ENCODE data around the gene TNFSF8. TPM values are rescaled to one million over a fixed set of nuclear protein-coding genes. Genes with fewer than 3 reads are reported as not detected.

Gene TNFSF8
- total RNA-seq, 2 experiments from 2014 or later: 76.2 to 88.8 TPM

- Mint-ChIP-seq H3K27me3 (no peaks in the 10 kb centered on the region), H3K4me3 (no peak overlapping the region), H3K27ac (no peak overlapping the region), H3K9me3 (peaks cover 12% of the 10 kb centered on the region), H3K4me1 (peaks cover 47% of the 10 kb centered on the region), H3K36me3 (ENCODE audit: low read depth) (peaks cover 27% of the 10 kb centered on the region)
- CTCF ChIA-PET: interaction anchor here (0.6 to 1.5 kb wide), 3 partner anchors 9 to 273 kb away, joined by 3 to 5 read pairs (median 3); partner anchors contain the start of gene TEX48
- no peak for DNase-seq
- POLR2A ChIA-PET: no interaction called here
Observed at GRCh38 chr9:114954956-114955582, 24.7 kb upstream of the TNFSF8 start.

GRCh38 chr9:114953959-114954358, 23.6 kb upstream of the TNFSF8 start:
- peaks cover 16% of the 10 kb centered on the region for H3K36me3 Mint-ChIP-seq (ENCODE audit: low read depth)
- H3K4me3 Mint-ChIP-seq: no peak overlapping the region
- peaks cover 36% of the 10 kb centered on the region for H3K4me1 Mint-ChIP-seq
- no peak overlapping the region for H3K27ac Mint-ChIP-seq
- no peaks in the 10 kb centered on the region for H3K27me3 Mint-ChIP-seq
- DNase-seq: no peak
- peaks cover 2% of the 10 kb centered on the region for H3K9me3 Mint-ChIP-seq
- POLR2A ChIA-PET: no interaction called here
- CTCF ChIA-PET: interaction anchor here (1.3 to 1.5 kb wide), 2 partner anchors 9 to 272 kb away, joined by 3 read pairs; partner anchors contain the start of gene TEX48

DNA sequence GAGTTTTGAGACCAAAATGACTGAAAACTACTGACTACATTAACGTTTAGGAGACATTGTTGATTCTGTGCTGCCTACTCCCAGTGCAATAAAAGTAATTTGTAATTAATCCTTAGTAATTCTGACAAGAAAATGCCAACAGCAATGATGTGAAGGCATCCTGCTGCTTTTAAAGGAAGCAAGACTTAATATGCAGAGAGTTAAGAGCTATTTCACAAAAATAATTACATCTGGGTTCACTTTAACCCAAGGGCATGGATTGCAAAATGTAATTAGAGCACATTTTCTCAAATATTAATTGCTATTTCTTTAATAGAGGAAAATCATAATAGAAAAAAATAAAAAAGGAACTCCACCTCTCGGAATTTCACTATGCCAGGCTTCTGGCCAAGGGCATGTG, 22.7 kb upstream of the TNFSF8 start:
- DNase-seq: no peak
- CTCF ChIA-PET: interaction anchor here (1.3 kb wide), 1 partner anchor 10 kb away, joined by 3 read pairs; no protein-coding TSS in a partner anchor
- Mint-ChIP-seq H3K4me3 (no peak overlapping the region), H3K27me3 (no peaks in the 10 kb centered on the region), H3K4me1 (peaks cover 27% of the 10 kb centered on the region), H3K9me3 (peaks cover 2% of the 10 kb centered on the region), H3K36me3 (ENCODE audit: low read depth) (peaks cover 11% of the 10 kb centered on the region), H3K27ac (no peak overlapping the region)
- POLR2A ChIA-PET: no interaction called here

GRCh38 chr9:114950761-114951160, 20.4 kb upstream of the TNFSF8 start:
- no peak overlapping the region for H3K4me3 Mint-ChIP-seq
- ChIA-PET POLR2A (no interaction called here), CTCF (no interaction called here)
- DNase-seq: no peak
- peaks cover 2% of the 10 kb centered on the region for H3K27me3 Mint-ChIP-seq
- peaks cover 4% of the 10 kb centered on the region for H3K36me3 Mint-ChIP-seq (ENCODE audit: low read depth)
- no peak overlapping the region for H3K27ac Mint-ChIP-seq
- no peaks in the 10 kb centered on the region for H3K9me3 Mint-ChIP-seq
- peaks cover 20% of the 10 kb centered on the region for H3K4me1 Mint-ChIP-seq

DNA sequence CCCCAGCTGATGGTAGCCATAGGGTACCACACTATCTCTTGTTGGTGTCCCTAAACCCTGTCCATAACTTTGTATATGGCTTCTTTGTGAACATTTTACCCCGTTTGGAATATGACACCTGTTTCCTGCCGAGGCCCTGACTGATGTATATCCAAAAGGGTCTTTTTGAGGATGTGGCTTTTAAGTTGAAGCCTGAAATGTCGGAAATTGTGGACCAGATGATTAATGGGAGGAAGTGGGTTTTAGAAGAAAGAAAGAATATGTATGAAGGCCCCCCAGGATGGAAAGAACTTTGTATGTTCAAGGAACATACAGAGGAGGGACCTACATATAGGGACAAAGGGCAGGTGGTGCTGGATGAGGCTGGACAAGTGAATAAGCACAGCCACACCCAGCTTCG, 16.7 kb upstream of the TNFSF8 start:
- peaks cover 2% of the 10 kb centered on the region for H3K27me3 Mint-ChIP-seq
- H3K4me1 Mint-ChIP-seq: peaks cover 10% of the 10 kb centered on the region
- H3K27ac Mint-ChIP-seq: no peak overlapping the region
- no peak for DNase-seq
- H3K9me3 Mint-ChIP-seq: peaks cover 2% of the 10 kb centered on the region
- H3K36me3 Mint-ChIP-seq (ENCODE audit: low read depth): peaks cover 4% of the 10 kb centered on the region
- no peak overlapping the region for H3K4me3 Mint-ChIP-seq
- ChIA-PET POLR2A (no interaction called here), CTCF (interaction anchor here (0.6 to 1.7 kb wide), 7 partner anchors 9 to 199 kb away, joined by 3 to 5 read pairs (median 4); no protein-coding TSS in a partner anchor)

DNA sequence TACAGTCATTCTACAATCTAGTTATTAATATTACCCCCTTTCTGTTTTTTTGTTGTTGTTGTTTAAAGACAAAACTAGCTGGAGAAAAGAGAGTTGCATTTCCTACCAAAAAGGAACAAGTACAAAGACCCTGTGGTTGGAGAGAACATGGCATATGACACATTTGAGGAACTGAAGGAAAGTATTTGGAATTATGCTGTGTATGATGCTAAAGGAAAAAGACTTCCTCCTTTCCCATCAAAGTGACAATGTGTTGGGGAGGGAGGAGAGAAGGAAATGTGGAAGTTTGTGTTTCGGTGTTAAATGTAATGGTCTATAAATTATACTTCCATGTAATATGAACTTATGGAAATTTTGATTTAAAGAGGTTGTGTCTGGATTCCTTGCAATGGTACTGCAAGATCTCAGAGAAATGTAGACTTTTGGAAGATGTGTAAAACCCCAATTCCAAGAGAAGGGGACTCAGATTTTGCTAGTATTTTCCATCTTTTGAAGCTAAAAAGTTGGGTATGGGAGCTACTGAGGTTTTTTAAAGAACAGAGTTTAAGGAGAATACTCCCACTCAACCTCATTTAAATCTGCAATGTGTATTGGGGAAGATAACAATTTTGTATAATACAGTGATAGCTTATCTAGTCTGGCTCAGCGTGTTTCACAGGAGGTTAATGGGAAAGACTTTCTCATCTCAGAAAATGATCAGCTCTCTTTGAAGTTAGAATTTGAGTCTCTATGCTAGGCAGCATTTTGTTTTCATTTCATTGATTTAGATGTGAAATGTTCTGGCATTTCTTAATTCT, 15.4 kb upstream of the TNFSF8 start:
- peaks cover 2% of the 10 kb centered on the region for H3K9me3 Mint-ChIP-seq
- POLR2A ChIA-PET: no interaction called here
- peaks cover 2% of the 10 kb centered on the region for H3K27me3 Mint-ChIP-seq
- H3K27ac Mint-ChIP-seq: no peak overlapping the region
- peaks cover 4% of the 10 kb centered on the region for H3K36me3 Mint-ChIP-seq (ENCODE audit: low read depth)
- peaks cover 10% of the 10 kb centered on the region for H3K4me1 Mint-ChIP-seq
- H3K4me3 Mint-ChIP-seq: no peak overlapping the region
- DNase-seq: no peak
- CTCF ChIA-PET: interaction anchor here (0.6 to 1.8 kb wide), 4 partner anchors 10 to 62 kb away, joined by 3 to 4 read pairs (median 3); no protein-coding TSS in a partner anchor

DNA sequence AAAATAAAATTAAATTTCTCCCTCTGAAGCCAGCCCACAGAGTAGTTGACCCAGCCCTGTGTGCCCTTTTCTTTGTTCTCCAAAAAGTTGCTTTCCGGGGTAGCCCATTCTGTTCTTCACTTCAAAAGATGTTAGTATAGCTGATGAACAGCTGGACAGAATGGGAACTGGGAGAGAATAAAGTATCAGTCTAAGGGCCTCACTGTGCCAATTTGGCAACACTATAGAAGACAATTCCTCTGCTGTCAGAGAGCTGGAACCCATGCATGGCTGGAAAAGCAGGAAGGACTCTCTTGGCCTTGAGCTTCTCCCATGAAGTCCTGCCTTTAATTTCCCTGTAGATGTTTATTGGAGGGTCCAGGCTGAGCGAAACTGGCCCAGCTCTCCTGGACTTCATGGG, 11.0 kb upstream of the TNFSF8 start:
- Mint-ChIP-seq H3K27ac (no peak overlapping the region), H3K27me3 (no peaks in the 10 kb centered on the region), H3K36me3 (ENCODE audit: low read depth) (peaks cover 3% of the 10 kb centered on the region), H3K9me3 (peaks cover 5% of the 10 kb centered on the region), H3K4me3 (no peak overlapping the region), H3K4me1 (peaks cover 24% of the 10 kb centered on the region)
- DNase-seq: no peak
- ChIA-PET POLR2A (no interaction called here), CTCF (interaction anchor here (0.9 to 1.5 kb wide), 2 partner anchors 28 to 36 kb away, joined by 3 to 4 read pairs; no protein-coding TSS in a partner anchor)

GRCh38 chr9:114938687-114939575, 8.5 kb upstream of the TNFSF8 start:
- Mint-ChIP-seq H3K27ac (peak overlapping the region; percentile 32), H3K4me1 (peaks cover 25% of the 10 kb centered on the region), H3K9me3 (peaks cover 5% of the 10 kb centered on the region), H3K4me3 (peak overlapping the region; percentile 15), H3K36me3 (ENCODE audit: low read depth) (peaks cover 3% of the 10 kb centered on the region), H3K27me3 (no peaks in the 10 kb centered on the region)
- no peak for DNase-seq
- ChIA-PET POLR2A (no interaction called here), CTCF (interaction anchor here (0.6 to 1.2 kb wide), 3 partner anchors 9 to 316 kb away, joined by 3 to 5 read pairs (median 4); partner anchors contain the start of gene TNFSF8)

GRCh38 chr9:114937516-114937915, 7.1 kb upstream of the TNFSF8 start:
- ChIA-PET CTCF (interaction anchor here (0.6 to 1.7 kb wide), 5 partner anchors 9 to 1412 kb away, joined by 3 to 6 read pairs (median 5); no protein-coding TSS in a partner anchor), POLR2A (interaction anchor here (0.6 kb wide), 1 partner anchor 43 kb away, joined by 3 read pairs; no protein-coding TSS in a partner anchor)
- Mint-ChIP-seq H3K36me3 (ENCODE audit: low read depth) (peaks cover 7% of the 10 kb centered on the region), H3K27ac (no peak overlapping the region), H3K27me3 (no peaks in the 10 kb centered on the region), H3K9me3 (peaks cover 5% of the 10 kb centered on the region), H3K4me1 (peaks cover 32% of the 10 kb centered on the region), H3K4me3 (no peak overlapping the region)
- DNase-seq: no peak

- Mint-ChIP-seq H3K9me3 (peaks cover 5% of the 10 kb centered on the region), H3K4me3 (no peak overlapping the region), H3K27me3 (no peaks in the 10 kb centered on the region), H3K27ac (no peak overlapping the region), H3K4me1 (peaks cover 40% of the 10 kb centered on the region), H3K36me3 (ENCODE audit: low read depth) (peaks cover 7% of the 10 kb centered on the region)
- ChIA-PET CTCF (interaction anchor here (0.7 to 1.7 kb wide), 5 partner anchors 8 to 78 kb away, joined by 3 to 6 read pairs (median 4); no protein-coding TSS in a partner anchor), POLR2A (interaction anchor here (0.7 kb wide), 1 partner anchor 278 kb away, joined by 4 read pairs; no protein-coding TSS in a partner anchor)
- no peak for DNase-seq
Observed at GRCh38 chr9:114936581-114936980, 6.2 kb upstream of the TNFSF8 start.

- H3K4me3 Mint-ChIP-seq: no peak overlapping the region
- ChIA-PET CTCF (interaction anchor here (0.6 kb wide), 1 partner anchor 28 kb away, joined by 3 read pairs; no protein-coding TSS in a partner anchor), POLR2A (no interaction called here)
- H3K36me3 Mint-ChIP-seq (ENCODE audit: low read depth): peaks cover 14% of the 10 kb centered on the region
- no peak overlapping the region for H3K27ac Mint-ChIP-seq
- H3K9me3 Mint-ChIP-seq: peaks cover 2% of the 10 kb centered on the region
- H3K4me1 Mint-ChIP-seq: peaks cover 47% of the 10 kb centered on the region
- no peaks in the 10 kb centered on the region for H3K27me3 Mint-ChIP-seq
- DNase-seq: no peak
Observed at GRCh38 chr9:114935119-114935518, 4.7 kb upstream of the TNFSF8 start.

GRCh38 chr9:114932502-114932901, 2.1 kb upstream of the TNFSF8 start:
- ChIA-PET POLR2A (interaction anchor here (0.6 kb wide), 1 partner anchor 61 kb away, joined by 3 read pairs; no protein-coding TSS in a partner anchor), CTCF (interaction anchor here (1.0 kb wide), 2 partner anchors 11 to 13 kb away, joined by 3 read pairs; no protein-coding TSS in a partner anchor)
- Mint-ChIP-seq H3K9me3 (peaks cover 2% of the 10 kb centered on the region), H3K4me3 (no peak overlapping the region), H3K27ac (no peak overlapping the region), H3K4me1 (peaks cover 29% of the 10 kb centered on the region), H3K27me3 (no peaks in the 10 kb centered on the region), H3K36me3 (ENCODE audit: low read depth) (peaks cover 32% of the 10 kb centered on the region)
- DNase-seq: no peak

Measured in activated CD4-positive, alpha-beta T cell treated with anti-CD3 and anti-CD28 coated beads, Interleukin-2, amount 10 ng/mL, durations not matched to agents 7 days and 5 days (primary cell).